HFFc6 (cell line): ENCODE measurements around the gene NOC3L. TPM values are rescaled to one million over a fixed set of nuclear protein-coding genes. Genes with fewer than 3 reads are reported as not detected.

Source experiments
- DNase-seq: peaks from one replicate; pipeline ENCODE4 v3.0.0-alpha.2; 2018
- H3K27ac Mint-ChIP-seq: 2 replicates; pipeline ENCODE4 v1.8.0; 2020; ENCODE audit warnings: mild to moderate bottlenecking, mixed read lengths
- H3K27me3 Mint-ChIP-seq: 2 replicates; pipeline ENCODE4 v1.8.0; 2021; ENCODE audit warnings: mild to moderate bottlenecking, moderate library complexity, mixed read lengths; ENCODE audit not compliant: insufficient read depth
- H3K36me3 Mint-ChIP-seq: 2 replicates; pipeline ENCODE4 v1.8.0; 2021; ENCODE audit warnings: low read depth, mixed read lengths
- H3K4me1 Mint-ChIP-seq: 2 replicates; pipeline ENCODE4 v1.8.0; 2020; ENCODE audit warnings: low read depth, mixed read lengths
- H3K4me3 Mint-ChIP-seq: 2 replicates; pipeline ENCODE4 v1.8.0; 2020; ENCODE audit warnings: mild to moderate bottlenecking, moderate library complexity, mixed read lengths
- H3K9me3 Mint-ChIP-seq: 2 replicates; pipeline ENCODE4 v1.8.0; 2020; ENCODE audit warnings: mild to moderate bottlenecking, mixed read lengths
- total RNA-seq, 6 experiments: library from RNA; stranded (reverse); fragmentation: NEBNext Ultra II Directional; extraction: Animal tissue kit (Norgen Biotek cat#: 25700); gene quantifications; 2 replicates in 1 of 6; 3 replicates in 5 of 6; pipeline ENCODE4 v1.2.3, GENCODE V29; 2021
- TF ChIP-seq, protein P1 (sequence below): fragments of 200-600 bp; sonication (generic); IDR thresholded peaks from 2 replicates; pipeline ENCODE4 v1.5.0; 2021; ENCODE audit warnings: antibody characterized with exemption, mild to moderate bottlenecking

Gene NOC3L
- total RNA-seq, 6 experiments from 2014 or later, result 21.6 to 29.1 (median 25.3) TPM

DNA sequence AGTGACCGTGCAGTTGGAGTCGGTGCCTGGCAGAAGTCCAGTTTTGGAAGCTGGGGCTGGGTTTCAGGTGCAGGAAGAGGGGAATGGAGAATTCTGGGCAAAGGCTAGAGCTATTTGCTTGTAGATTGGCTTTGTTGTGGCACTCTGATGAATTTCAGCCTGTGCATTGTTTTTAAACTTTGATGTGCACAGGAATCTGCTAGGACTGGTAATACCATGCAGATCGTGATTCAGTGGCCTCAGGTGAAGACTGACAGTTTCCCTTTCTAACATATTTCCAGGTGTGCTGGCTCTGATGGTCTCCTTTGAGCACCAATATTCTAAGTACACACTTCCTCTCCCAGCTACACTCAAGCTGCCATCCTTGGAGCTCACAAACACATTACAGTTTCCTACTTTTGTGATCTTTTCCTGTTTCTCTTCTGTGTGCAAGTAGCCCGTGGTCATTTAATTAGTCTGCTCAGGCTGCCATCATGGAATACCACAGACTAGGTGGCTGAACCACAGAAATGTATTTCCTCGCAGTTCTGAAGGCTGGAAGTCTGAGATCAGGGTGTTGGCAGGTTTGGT, 55.6 kb downstream of the NOC3L start:
- Mint-ChIP-seq H3K36me3 (no peaks in the 10 kb centered on the region), H3K9me3 (no peaks in the 10 kb centered on the region), H3K27me3 (peaks cover 46% of the 10 kb centered on the region), H3K27ac (no peak overlapping the region), H3K4me1 (no peaks in the 10 kb centered on the region), H3K4me3 (no peak overlapping the region)
- TF ChIP-seq, protein P1, sequence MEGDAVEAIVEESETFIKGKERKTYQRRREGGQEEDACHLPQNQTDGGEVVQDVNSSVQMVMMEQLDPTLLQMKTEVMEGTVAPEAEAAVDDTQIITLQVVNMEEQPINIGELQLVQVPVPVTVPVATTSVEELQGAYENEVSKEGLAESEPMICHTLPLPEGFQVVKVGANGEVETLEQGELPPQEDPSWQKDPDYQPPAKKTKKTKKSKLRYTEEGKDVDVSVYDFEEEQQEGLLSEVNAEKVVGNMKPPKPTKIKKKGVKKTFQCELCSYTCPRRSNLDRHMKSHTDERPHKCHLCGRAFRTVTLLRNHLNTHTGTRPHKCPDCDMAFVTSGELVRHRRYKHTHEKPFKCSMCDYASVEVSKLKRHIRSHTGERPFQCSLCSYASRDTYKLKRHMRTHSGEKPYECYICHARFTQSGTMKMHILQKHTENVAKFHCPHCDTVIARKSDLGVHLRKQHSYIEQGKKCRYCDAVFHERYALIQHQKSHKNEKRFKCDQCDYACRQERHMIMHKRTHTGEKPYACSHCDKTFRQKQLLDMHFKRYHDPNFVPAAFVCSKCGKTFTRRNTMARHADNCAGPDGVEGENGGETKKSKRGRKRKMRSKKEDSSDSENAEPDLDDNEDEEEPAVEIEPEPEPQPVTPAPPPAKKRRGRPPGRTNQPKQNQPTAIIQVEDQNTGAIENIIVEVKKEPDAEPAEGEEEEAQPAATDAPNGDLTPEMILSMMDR, result no peak
- no peak for DNase-seq

DNA sequence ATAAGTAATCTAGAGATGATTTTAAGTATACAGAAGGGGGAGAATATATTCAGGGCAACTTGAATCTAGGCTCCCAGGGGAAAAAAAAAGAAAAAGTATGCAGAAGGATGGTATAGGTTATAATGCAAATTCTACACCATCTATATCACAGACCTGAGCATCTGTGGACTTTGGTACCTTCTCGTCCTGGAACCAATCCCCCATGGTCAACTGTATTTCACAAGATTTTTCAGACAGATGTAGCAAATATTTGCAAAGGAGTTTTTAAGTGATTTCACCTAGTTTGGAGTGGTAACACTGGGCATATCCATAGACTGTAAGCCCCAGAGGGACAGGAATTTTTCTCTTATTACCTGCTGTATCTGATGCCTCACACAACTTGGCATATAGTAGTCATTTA, 58.8 kb downstream of the NOC3L start:
- TF ChIP-seq, protein P1, result no peak
- Mint-ChIP-seq H3K36me3 (no peaks in the 10 kb centered on the region), H3K9me3 (no peaks in the 10 kb centered on the region), H3K4me3 (no peak overlapping the region), H3K27ac (no peak overlapping the region), H3K27me3 (peaks cover 47% of the 10 kb centered on the region), H3K4me1 (peaks cover 10% of the 10 kb centered on the region)
- no peak for DNase-seq

DNA sequence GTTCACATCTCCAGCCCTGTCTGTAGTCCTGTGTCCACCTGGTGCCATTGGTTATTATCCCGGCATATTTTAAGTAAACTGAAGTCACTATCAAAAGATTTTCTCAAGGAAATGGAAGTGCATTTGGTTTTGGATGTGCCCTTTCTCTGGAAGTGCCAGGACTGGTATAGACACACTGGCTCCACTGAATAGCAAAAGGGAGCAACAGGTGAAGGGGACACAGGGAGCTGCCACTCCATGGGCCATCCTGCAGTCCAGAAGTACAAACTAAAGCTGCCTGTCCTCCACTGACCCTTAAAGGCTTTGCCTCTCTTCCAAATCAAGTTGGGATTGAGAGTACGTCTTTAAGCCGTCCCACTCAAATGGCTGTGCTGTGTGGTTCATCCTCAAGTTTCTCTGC, 62.7 kb downstream of the NOC3L start:
- no peak overlapping the region for H3K27ac Mint-ChIP-seq
- peaks cover 32% of the 10 kb centered on the region for H3K27me3 Mint-ChIP-seq
- DNase-seq, result no peak

DNA sequence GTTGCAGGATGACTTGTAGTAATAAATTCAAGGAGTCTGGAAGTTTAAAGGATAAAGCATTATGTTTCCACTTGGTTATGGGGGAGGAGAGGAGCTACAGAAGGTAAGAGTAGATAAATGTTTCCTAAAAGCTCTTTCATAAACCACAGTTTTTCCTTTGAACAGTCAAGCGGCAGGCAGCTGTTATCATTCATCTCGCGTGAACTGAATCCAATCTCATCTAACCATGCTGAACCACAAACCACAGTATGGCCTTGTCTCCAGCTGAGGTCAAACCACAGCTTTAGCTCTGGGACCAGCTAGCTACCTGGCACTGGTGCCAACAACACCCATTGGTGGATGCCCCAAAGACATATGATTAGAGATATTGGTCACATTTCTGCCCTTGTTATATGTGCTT, 63.3 kb downstream of the NOC3L start:
- Mint-ChIP-seq H3K9me3 (no peaks in the 10 kb centered on the region), H3K27me3 (peaks cover 27% of the 10 kb centered on the region), H3K27ac (no peak overlapping the region), H3K4me3 (no peak overlapping the region), H3K4me1 (peaks cover 16% of the 10 kb centered on the region), H3K36me3 (no peaks in the 10 kb centered on the region)
- peak; percentile 61 for DNase-seq
- TF ChIP-seq, protein P1, result no peak

More for the DNA sequence above, 62.7 kb downstream of the NOC3L start:
- TF ChIP-seq, protein P1, result no peak
- peaks cover 16% of the 10 kb centered on the region for H3K4me1 Mint-ChIP-seq
- H3K4me3 Mint-ChIP-seq, result no peak overlapping the region
- no peaks in the 10 kb centered on the region for H3K9me3 Mint-ChIP-seq
- no peaks in the 10 kb centered on the region for H3K36me3 Mint-ChIP-seq

GRCh38 chr10:94294168-94294567, 68.6 kb downstream of the NOC3L start:
- H3K27ac Mint-ChIP-seq, result no peak overlapping the region
- DNase-seq, result no peak
- peaks cover 19% of the 10 kb centered on the region for H3K4me1 Mint-ChIP-seq
- no peak overlapping the region for H3K4me3 Mint-ChIP-seq
- peaks cover 25% of the 10 kb centered on the region for H3K27me3 Mint-ChIP-seq
- no peaks in the 10 kb centered on the region for H3K36me3 Mint-ChIP-seq
- TF ChIP-seq, protein P1, result no peak
- H3K9me3 Mint-ChIP-seq, result no peaks in the 10 kb centered on the region

GRCh38 chr10:94293354-94293753, 69.4 kb downstream of the NOC3L start:
- no peak for DNase-seq
- Mint-ChIP-seq H3K4me1 (peaks cover 17% of the 10 kb centered on the region), H3K9me3 (no peaks in the 10 kb centered on the region), H3K36me3 (no peaks in the 10 kb centered on the region), H3K27me3 (peaks cover 17% of the 10 kb centered on the region), H3K27ac (no peak overlapping the region), H3K4me3 (no peak overlapping the region)
- TF ChIP-seq, protein P1, result no peak
